HuH-7.5 (cell line): ENCODE measurements around the gene KNTC1.
"Not testable (repeated sequence)": the region's sequence is repeated elsewhere in the genome, so short reads cannot be mapped to it uniquely, and the experiment has no call there.

Experiments
- DNase-seq: peaks from one replicate; pipeline ENCODE4 v3.0.0; 2011; ENCODE audit warnings: low spot score

KNTC1 gene

GRCh38 chr12:122566816-122567215, 39.8 kb downstream of the KNTC1 start:
- not testable (repeated sequence) for DNase-seq

- DNase-seq: no peak
Measured at GRCh38 chr12:122569288-122569687, 42.2 kb downstream of the KNTC1 start.

- DNase-seq: not testable (repeated sequence)
Measured at GRCh38 chr12:122570006-122570405, 43.0 kb downstream of the KNTC1 start.

GRCh38 chr12:122571821-122572220, 44.8 kb downstream of the KNTC1 start:
- DNase-seq: no peak

- DNase-seq: not testable (repeated sequence)
Measured at GRCh38 chr12:122583294-122583693, 56.2 kb downstream of the KNTC1 start.

- no peak for DNase-seq
Measured at GRCh38 chr12:122584177-122584863, 57.3 kb downstream of the KNTC1 start.

GRCh38 chr12:122590990-122591389, 63.9 kb downstream of the KNTC1 start:
- DNase-seq: no peak

GRCh38 chr12:122591966-122592365, 64.9 kb downstream of the KNTC1 start:
- not testable (repeated sequence) for DNase-seq

- not testable (repeated sequence) for DNase-seq
Measured at GRCh38 chr12:122592543-122592942, 65.5 kb downstream of the KNTC1 start.

- no peak for DNase-seq
Measured at GRCh38 chr12:122593910-122594309, 66.9 kb downstream of the KNTC1 start.

- DNase-seq: no peak
Measured at GRCh38 chr12:122596838-122597237, 69.8 kb downstream of the KNTC1 start.

- no peak for DNase-seq
Measured at GRCh38 chr12:122602456-122602855, 75.4 kb downstream of the KNTC1 start.

GRCh38 chr12:122604993-122605392, 77.9 kb downstream of the KNTC1 start:
- no peak for DNase-seq

- DNase-seq: no peak
Measured at GRCh38 chr12:122609732-122610131, 82.7 kb downstream of the KNTC1 start.

- no peak for DNase-seq
Measured at GRCh38 chr12:122610207-122610606, 83.2 kb downstream of the KNTC1 start.

- DNase-seq: no peak
Measured at GRCh38 chr12:122610911-122611310, 83.9 kb downstream of the KNTC1 start.

GRCh38 chr12:122614839-122615238, 87.8 kb downstream of the KNTC1 start:
- DNase-seq: no peak

- DNase-seq: no peak
Measured at GRCh38 chr12:122615780-122616179, 88.7 kb downstream of the KNTC1 start.

GRCh38 chr12:122635471-122635870, 108.4 kb downstream of the KNTC1 start:
- no peak for DNase-seq

- no peak for DNase-seq
Measured at GRCh38 chr12:122643207-122643805, 116.3 kb downstream of the KNTC1 start.

GRCh38 chr12:122646517-122647217, 119.6 kb downstream of the KNTC1 start:
- DNase-seq: no peak

- DNase-seq: no peak
Measured at GRCh38 chr12:122651520-122652224, 124.6 kb downstream of the KNTC1 start.

GRCh38 chr12:122653291-122653690, 126.2 kb downstream of the KNTC1 start:
- DNase-seq: not testable (repeated sequence)
